ENCODE data around the gene CYP2J2.
"Not testable (repeated sequence)": the region's sequence is repeated elsewhere in the genome, so short reads cannot be mapped to it uniquely, and the experiment has no call there.

The CYP2J2 gene

DNA sequence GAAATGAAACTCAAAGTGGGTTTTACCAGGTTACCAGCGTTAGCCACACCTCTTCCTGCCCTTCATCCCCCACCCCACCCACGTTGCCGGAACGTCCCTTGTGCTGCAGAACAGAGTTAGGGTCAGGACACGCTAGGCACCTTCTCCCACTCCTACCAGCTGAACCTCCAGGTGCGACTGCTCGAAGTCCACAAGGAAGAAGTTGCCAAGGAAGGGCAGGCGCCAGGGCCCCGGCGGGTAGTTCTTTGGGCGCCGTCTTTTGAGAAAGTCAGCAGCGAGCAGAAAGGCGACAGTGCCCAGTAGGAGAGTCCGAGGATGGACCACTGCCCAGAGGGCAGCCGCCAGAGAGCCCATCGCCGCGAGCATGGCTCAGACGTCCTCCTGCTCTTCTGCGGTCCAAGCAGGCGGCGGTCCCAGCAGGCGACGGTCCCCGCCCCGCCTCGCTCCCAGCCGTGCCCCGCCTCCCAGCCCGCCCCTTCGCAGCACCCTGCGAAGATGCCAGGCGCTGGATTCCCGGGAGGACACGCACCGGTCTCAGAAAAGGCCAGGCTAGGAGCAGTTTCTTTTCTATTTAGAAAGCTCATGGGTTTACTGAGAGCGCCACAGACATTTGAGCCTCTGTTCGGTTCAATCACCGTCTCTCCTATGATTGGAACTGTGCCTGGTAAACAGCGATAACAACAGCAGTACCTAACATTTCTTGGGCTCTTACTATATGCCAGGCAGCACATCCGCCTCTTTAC, at the start of gene CYP2J2:
Gene CYP2J2 (minus strand): TSS at position 393 of the 743 bp plus-strand sequence. CDS start 27 bp downstream, at position 366.
- Mint-ChIP-seq H3K4me3 (peak within 1 kb of the TSS; percentile 78 to 81 (median 81)), H3K27ac (no peak within 1 kb of the TSS), H3K36me3 (ENCODE audit: low read depth) (no peaks in the 10 kb centered on the region), H3K4me1 (peaks cover 18% of the 10 kb centered on the region), H3K27me3 (ENCODE audit: low read depth) (peaks cover 17% of the 10 kb centered on the region), H3K9me3 (peaks cover 11% of the 10 kb centered on the region)
- TF ChIP-seq, protein P1, sequence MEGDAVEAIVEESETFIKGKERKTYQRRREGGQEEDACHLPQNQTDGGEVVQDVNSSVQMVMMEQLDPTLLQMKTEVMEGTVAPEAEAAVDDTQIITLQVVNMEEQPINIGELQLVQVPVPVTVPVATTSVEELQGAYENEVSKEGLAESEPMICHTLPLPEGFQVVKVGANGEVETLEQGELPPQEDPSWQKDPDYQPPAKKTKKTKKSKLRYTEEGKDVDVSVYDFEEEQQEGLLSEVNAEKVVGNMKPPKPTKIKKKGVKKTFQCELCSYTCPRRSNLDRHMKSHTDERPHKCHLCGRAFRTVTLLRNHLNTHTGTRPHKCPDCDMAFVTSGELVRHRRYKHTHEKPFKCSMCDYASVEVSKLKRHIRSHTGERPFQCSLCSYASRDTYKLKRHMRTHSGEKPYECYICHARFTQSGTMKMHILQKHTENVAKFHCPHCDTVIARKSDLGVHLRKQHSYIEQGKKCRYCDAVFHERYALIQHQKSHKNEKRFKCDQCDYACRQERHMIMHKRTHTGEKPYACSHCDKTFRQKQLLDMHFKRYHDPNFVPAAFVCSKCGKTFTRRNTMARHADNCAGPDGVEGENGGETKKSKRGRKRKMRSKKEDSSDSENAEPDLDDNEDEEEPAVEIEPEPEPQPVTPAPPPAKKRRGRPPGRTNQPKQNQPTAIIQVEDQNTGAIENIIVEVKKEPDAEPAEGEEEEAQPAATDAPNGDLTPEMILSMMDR (IDR thresholded peaks at IDR 0.05; ENCODE audit: unreplicated experiment in 3 of 3), result no peak

DNA sequence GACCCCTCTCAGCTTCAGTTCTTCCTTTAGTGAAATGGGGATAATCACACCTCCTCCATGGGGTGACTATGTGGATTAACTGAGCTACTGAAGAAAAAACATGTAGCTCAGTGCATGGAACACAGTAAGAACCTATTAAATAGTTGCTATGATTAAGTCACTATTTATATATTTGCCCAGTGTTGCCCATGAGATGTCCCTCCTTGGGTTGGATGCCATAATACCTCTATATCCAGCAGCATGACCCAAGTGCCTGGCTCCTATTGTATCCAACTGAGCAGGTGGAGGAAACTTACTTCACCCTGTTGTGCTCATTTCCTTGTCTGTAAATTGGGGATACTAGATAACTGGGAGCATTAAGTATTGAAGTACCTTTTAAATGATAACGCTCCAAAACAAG, 47.1 kb upstream of the CYP2J2 start:
- H3K9me3 Mint-ChIP-seq, result no peaks in the 10 kb centered on the region
- H3K4me3 Mint-ChIP-seq, result no peak overlapping the region

GRCh38 chr1:59972216-59972927, 45.8 kb upstream of the CYP2J2 start:
- H3K4me1 Mint-ChIP-seq, result peaks cover 32% of the 10 kb centered on the region
- no peak overlapping the region for H3K4me3 Mint-ChIP-seq
- no peak overlapping the region for H3K27ac Mint-ChIP-seq
- H3K36me3 Mint-ChIP-seq (ENCODE audit: low read depth), result no peaks in the 10 kb centered on the region
- TF ChIP-seq, protein P1 (IDR thresholded peaks at IDR 0.05; ENCODE audit: unreplicated experiment in 3 of 3), result no peak
- H3K27me3 Mint-ChIP-seq (ENCODE audit: low read depth), result peaks cover 14% of the 10 kb centered on the region
- no peaks in the 10 kb centered on the region for H3K9me3 Mint-ChIP-seq

More for the DNA sequence above, 47.1 kb upstream of the CYP2J2 start:
- H3K27ac Mint-ChIP-seq, result no peak overlapping the region
- H3K27me3 Mint-ChIP-seq (ENCODE audit: low read depth), result peaks cover 14% of the 10 kb centered on the region
- H3K36me3 Mint-ChIP-seq (ENCODE audit: low read depth), result no peaks in the 10 kb centered on the region
- peaks cover 22% of the 10 kb centered on the region for H3K4me1 Mint-ChIP-seq
- TF ChIP-seq, protein P1 (IDR thresholded peaks at IDR 0.05; ENCODE audit: unreplicated experiment in 3 of 3), result no peak

GRCh38 chr1:59971464-59971911, 44.9 kb upstream of the CYP2J2 start:
- H3K9me3 Mint-ChIP-seq, result no peaks in the 10 kb centered on the region
- peak overlapping the region; percentile 31 to 46 (median 42) for H3K4me3 Mint-ChIP-seq
- TF ChIP-seq, protein P1 (IDR thresholded peaks at IDR 0.05; ENCODE audit: unreplicated experiment in 3 of 3), result peak; percentile 87 to 94 (median 89)
- peak overlapping the region in 2 of 3 experiments; percentile 28 to 74 for H3K27ac Mint-ChIP-seq
- no peaks in the 10 kb centered on the region for H3K36me3 Mint-ChIP-seq (ENCODE audit: low read depth)
- H3K27me3 Mint-ChIP-seq (ENCODE audit: low read depth), result peaks cover 14% of the 10 kb centered on the region
- peaks cover 33% of the 10 kb centered on the region for H3K4me1 Mint-ChIP-seq

GRCh38 chr1:59969542-59970175, 43.1 kb upstream of the CYP2J2 start:
- H3K27ac Mint-ChIP-seq; H3K36me3 Mint-ChIP-seq (ENCODE audit: low read depth); H3K4me3 Mint-ChIP-seq; H3K9me3 Mint-ChIP-seq; H3K27me3 Mint-ChIP-seq (ENCODE audit: low read depth): not testable (repeated sequence)
- H3K4me1 Mint-ChIP-seq, result peaks cover 33% of the 10 kb centered on the region

- H3K9me3 Mint-ChIP-seq; H3K36me3 Mint-ChIP-seq (ENCODE audit: low read depth); H3K27me3 Mint-ChIP-seq (ENCODE audit: low read depth); H3K27ac Mint-ChIP-seq; H3K4me3 Mint-ChIP-seq: not testable (repeated sequence)
- H3K4me1 Mint-ChIP-seq, result peaks cover 33% of the 10 kb centered on the region
Measured at GRCh38 chr1:59968746-59969145, 42.2 kb upstream of the CYP2J2 start.

Measured in nephron (organoid).